Sigmoid colon (tissue), 7 donors: ENCODE results near the gene LRRC8D. TPM values are rescaled to one million over a fixed set of nuclear protein-coding genes. Genes with fewer than 3 reads are reported as not detected.

Experiments
- DNase-seq: peaks from one replicate; pipeline ENCODE4 v3.0.0-alpha.2; 2019
- H3K27ac ChIP-seq, 4 donors: fragments of 200-600 bp; sonication (generic); one replicate each; pipeline ENCODE4 v1.5.1; 2016 to 2019; ENCODE audit warnings: mild to moderate bottlenecking in 1 of 4
- H3K27me3 ChIP-seq, 3 donors: fragments of 200-600 bp; sonication (generic); one replicate each; pipeline ENCODE4 v1.5.1; 2019; ENCODE audit warnings: mild to moderate bottlenecking in 1 of 3
- H3K36me3 ChIP-seq, 4 donors: fragments of 200-600 bp; sonication (generic); one replicate each; pipeline ENCODE4 v1.5.1; 2016 to 2019
- H3K4me1 ChIP-seq, 4 donors: fragments of 200-600 bp; sonication (generic); one replicate each; pipeline ENCODE4 v1.5.1; 2017 to 2019
- H3K4me3 ChIP-seq, 4 donors: fragments of 200-600 bp; sonication (generic); one replicate each; pipeline ENCODE4 v1.5.1; 2017 to 2019; ENCODE audit warnings: mild to moderate bottlenecking in 2 of 4, moderate library complexity in 1 of 4
- H3K9me3 ChIP-seq, 4 donors: fragments of 200-600 bp in 3 of 4; sonication (generic) in 3 of 4; one replicate each; pipeline versions ENCODE4 v1.5.1 to v1.6.1; 2013 to 2019
- CTCF ChIP-seq, 4 experiments: fragments of 450-650 bp in 3 of 4; fragments of 200-600 bp in 1 of 4; IDR thresholded peaks; one replicate each; pipeline ENCODE4 v1.5.1; 2016 to 2019; ENCODE audit warnings: antibody characterized with exemption in 4 of 4, mild to moderate bottlenecking in 3 of 4, moderate library complexity in 2 of 4
- EP300 ChIP-seq, 4 donors: sonication (generic); formaldehyde crosslinking; IDR thresholded peaks; one replicate each; pipeline ENCODE4 v1.6.1; 2017; ENCODE audit warnings: antibody characterized with exemption in 4 of 4
- POLR2A ChIP-seq, 2 donors: fragments of 450-650 bp; IDR thresholded peaks; one replicate each; pipeline ENCODE4 v1.6.1; 2016; ENCODE audit warnings: antibody characterized with exemption in 2 of 2, mild to moderate bottlenecking in 2 of 2, moderate library complexity in 2 of 2
- POLR2AphosphoS5 ChIP-seq, 4 donors: sonication (generic); formaldehyde crosslinking; IDR thresholded peaks; one replicate each; pipeline ENCODE4 v1.6.1; 2017; ENCODE audit warnings: antibody characterized with exemption in 4 of 4
- WGBS, 2 donors: extraction: QIAGEN DNeasy Blood & Tissue Kit; methylation state at CpG; one replicate each; pipeline ENCODE4 v1.1.7; 2013; 5-methylcytosine and 5-hydroxymethylcytosine counted together
- intact Hi-C: fragments of 100-400 bp; cut with DNase I; formaldehyde crosslinking; loops from one replicate; pipeline ENCODE4 v1.15.1; 2023
- polyA plus RNA-seq, 3 donors: library from polyadenylated mRNA; stranded (reverse); fragments of 200-250 nt; gene quantifications; one replicate each; pipeline ENCODE4 v1.2.3, GENCODE V29; 2013
- total RNA-seq, 4 donors: library from RNA; depleted of rRNA; stranded (reverse); fragments of >200 nt; gene quantifications; one replicate each; pipeline ENCODE4 v1.1.0, GENCODE V29; 2016
- donor health status: healthy with polysubstance abuse.
- donor health status: Bipolar disorder and iron deficiency.
- donor health status: healthy.

Gene LRRC8D
- total and polyA plus RNA-seq, 7 donors: 6.0 to 21.2 (median 9.3) TPM

- DNase-seq: no peak
- no peak overlapping the region for H3K27ac ChIP-seq
- 63 to 80% methylated on average over 2 of the region's 2 CpGs for WGBS, 2 donors
Observed at GRCh38 chr1:89780721-89781120, 40.1 kb upstream of the LRRC8D start.

GRCh38 chr1:89781494-89782126, 39.2 kb upstream of the LRRC8D start:
- no peak for DNase-seq
- no peak for TF ChIP-seq POLR2A (IDR thresholded peaks at IDR 0.05)
- no peak for TF ChIP-seq CTCF (IDR thresholded peaks at IDR 0.05)
- no peak for TF ChIP-seq EP300 (IDR thresholded peaks at IDR 0.05)
- TF ChIP-seq POLR2AphosphoS5 (IDR thresholded peaks at IDR 0.05): no peak
- H3K27me3 ChIP-seq: no peaks in the 10 kb centered on the region
- H3K4me3 ChIP-seq: no peak overlapping the region
- intact Hi-C loops: no loop called here
- no peaks in the 10 kb centered on the region for H3K36me3 ChIP-seq
- no peaks in the 10 kb centered on the region for H3K4me1 ChIP-seq
- H3K27ac ChIP-seq: no peak overlapping the region
- no peaks in the 10 kb centered on the region for H3K9me3 ChIP-seq
- 52 to 74% methylated on average over 4 of the region's 4 CpGs for WGBS, 2 donors

More at GRCh38 chr1:89780721-89781120, 40.1 kb upstream of the LRRC8D start:
- TF ChIP-seq POLR2A (IDR thresholded peaks at IDR 0.05): no peak
- no peak for TF ChIP-seq POLR2AphosphoS5 (IDR thresholded peaks at IDR 0.05)
- TF ChIP-seq CTCF (IDR thresholded peaks at IDR 0.05): no peak
- TF ChIP-seq EP300 (IDR thresholded peaks at IDR 0.05): no peak
- H3K36me3 ChIP-seq: no peaks in the 10 kb centered on the region
- intact Hi-C loops: no loop called here
- H3K9me3 ChIP-seq: no peaks in the 10 kb centered on the region
- no peak overlapping the region for H3K4me3 ChIP-seq
- H3K4me1 ChIP-seq: no peaks in the 10 kb centered on the region
- no peaks in the 10 kb centered on the region for H3K27me3 ChIP-seq

GRCh38 chr1:89786628-89787214, 34.1 kb upstream of the LRRC8D start:
- intact Hi-C loops: no loop called here
- H3K27me3 ChIP-seq: no peaks in the 10 kb centered on the region
- H3K36me3 ChIP-seq: no peaks in the 10 kb centered on the region
- DNase-seq: no peak
- TF ChIP-seq CTCF (IDR thresholded peaks at IDR 0.05): no peak
- no peak for TF ChIP-seq POLR2A (IDR thresholded peaks at IDR 0.05)
- no peak for TF ChIP-seq EP300 (IDR thresholded peaks at IDR 0.05)
- no peak for TF ChIP-seq POLR2AphosphoS5 (IDR thresholded peaks at IDR 0.05)
- no peak overlapping the region for H3K27ac ChIP-seq
- H3K4me3 ChIP-seq: no peak overlapping the region
- no peaks in the 10 kb centered on the region for H3K4me1 ChIP-seq
- 72 to 77% methylated on average over 7 of the region's 7 CpGs for WGBS, 2 donors
- H3K9me3 ChIP-seq: no peaks in the 10 kb centered on the region

GRCh38 chr1:89790592-89790991, 30.2 kb upstream of the LRRC8D start:
- 79% methylated on average over 2 of the region's 2 CpGs for WGBS, 2 donors
- H3K4me3 ChIP-seq: no peak overlapping the region
- no peak overlapping the region for H3K27ac ChIP-seq
- H3K4me1 ChIP-seq: no peaks in the 10 kb centered on the region
- H3K9me3 ChIP-seq: no peaks in the 10 kb centered on the region
- intact Hi-C loops: no loop called here
- H3K27me3 ChIP-seq: no peaks in the 10 kb centered on the region
- no peak for DNase-seq
- no peaks in the 10 kb centered on the region for H3K36me3 ChIP-seq
- TF ChIP-seq CTCF (IDR thresholded peaks at IDR 0.05): no peak
- TF ChIP-seq POLR2A (IDR thresholded peaks at IDR 0.05): no peak
- no peak for TF ChIP-seq POLR2AphosphoS5 (IDR thresholded peaks at IDR 0.05)
- no peak for TF ChIP-seq EP300 (IDR thresholded peaks at IDR 0.05)
